H9 (cell line): ENCODE data around the gene NCBP1. TPM values are rescaled to one million over a fixed set of nuclear protein-coding genes. Genes with fewer than 3 reads are reported as not detected.

Source experiments
- DNase-seq: peaks from one replicate; pipeline ENCODE4 v3.0.0-alpha.2; 2017
- H2AFZ ChIP-seq: one replicate; pipeline ENCODE4 v1.6.1; 2013; ENCODE audit warnings: mild to moderate bottlenecking, low read length, control low read depth, moderate library complexity
- H2AK5ac ChIP-seq: 2 replicates; pipeline ENCODE4 v1.6.1; 2013; ENCODE audit warnings: low read length, control low read depth, mixed read lengths; ENCODE audit not compliant: insufficient read length
- H2BK120ac ChIP-seq: one replicate; pipeline ENCODE4 v1.6.1; 2013; ENCODE audit warnings: low read depth, mild to moderate bottlenecking, low read length, control low read depth, inconsistent platforms; ENCODE audit not compliant: poor library complexity, severe bottlenecking
- H2BK12ac ChIP-seq: 2 replicates; pipeline ENCODE4 v1.6.1; 2013; ENCODE audit warnings: low read length, control low read depth, mixed read lengths, low read depth; ENCODE audit not compliant: insufficient read length
- H2BK15ac ChIP-seq: 2 replicates; pipeline ENCODE4 v1.6.1; 2013; ENCODE audit warnings: low read depth, low read length, control low read depth
- H2BK20ac ChIP-seq: one replicate; pipeline ENCODE4 v1.6.1; 2013; ENCODE audit warnings: low read depth, mild to moderate bottlenecking, low read length, control low read depth, inconsistent platforms; ENCODE audit not compliant: poor library complexity, severe bottlenecking
- H2BK5ac ChIP-seq: 2 replicates; pipeline ENCODE4 v1.6.1; 2013; ENCODE audit warnings: low read length, control low read depth, mixed read lengths; ENCODE audit not compliant: insufficient read length
- H3K14ac ChIP-seq: 2 replicates; pipeline ENCODE4 v1.6.1; 2013; ENCODE audit warnings: low read length, control low read depth; ENCODE audit not compliant: insufficient read depth
- H3K18ac ChIP-seq: 2 replicates; pipeline ENCODE4 v1.6.1; 2013; ENCODE audit warnings: low read depth, mild to moderate bottlenecking, mixed read lengths, low read length, control low read depth; ENCODE audit not compliant: insufficient read length
- H3K23ac ChIP-seq: 2 replicates; pipeline ENCODE4 v1.6.1; 2013; ENCODE audit warnings: low read length, control low read depth, mixed read lengths, low read depth; ENCODE audit not compliant: insufficient read length
- H3K23me2 ChIP-seq: 2 replicates; pipeline ENCODE4 v1.6.1; 2013; ENCODE audit warnings: low read depth, mild to moderate bottlenecking, mixed read lengths, low read length, control low read depth; ENCODE audit not compliant: insufficient read length, poor library complexity, severe bottlenecking
- H3K27ac ChIP-seq: 2 replicates; pipeline ENCODE4 v1.5.1; 2013; ENCODE audit warnings: low read length, control low read depth, mixed read lengths, low read depth; ENCODE audit not compliant: insufficient read length
- H3K27me3 ChIP-seq: 2 replicates; pipeline ENCODE4 v1.6.1; 2013; ENCODE audit warnings: low read length, control low read depth, inconsistent platforms; ENCODE audit not compliant: insufficient read depth
- H3K4ac ChIP-seq: 2 replicates; pipeline ENCODE4 v1.6.1; 2013; ENCODE audit warnings: low read depth, mild to moderate bottlenecking, control low read depth, inconsistent platforms, low read length, moderate library complexity
- H3K4me1 ChIP-seq: 2 replicates; pipeline ENCODE4 v1.6.1; 2013; ENCODE audit warnings: low read length, control low read depth, inconsistent platforms; ENCODE audit not compliant: insufficient read depth
- H3K4me2 ChIP-seq: 2 replicates; pipeline ENCODE4 v1.6.1; 2013; ENCODE audit warnings: low read length, control low read depth, mixed read lengths; ENCODE audit not compliant: insufficient read length, insufficient read depth
- H3K56ac ChIP-seq: 2 replicates; pipeline ENCODE4 v1.6.1; 2013; ENCODE audit warnings: low read depth, mild to moderate bottlenecking, mixed read lengths, low read length, control low read depth; ENCODE audit not compliant: insufficient read length
- H3K79me1 ChIP-seq: 2 replicates; pipeline ENCODE4 v1.6.1; 2013; ENCODE audit warnings: low read depth, mild to moderate bottlenecking, moderate library complexity, low read length, control low read depth, inconsistent platforms; ENCODE audit not compliant: insufficient read depth, poor library complexity, severe bottlenecking
- H3K79me2 ChIP-seq: 2 replicates; pipeline ENCODE4 v1.6.1; 2013; ENCODE audit warnings: low read length, control low read depth, inconsistent platforms; ENCODE audit not compliant: insufficient read depth
- H3K9ac ChIP-seq: 2 replicates; pipeline ENCODE4 v1.6.1; 2013; ENCODE audit warnings: low read length, control low read depth, mixed read lengths; ENCODE audit not compliant: insufficient read length; ENCODE audit errors: extremely low read depth
- H3K9me3 ChIP-seq: one replicate; pipeline ENCODE4 v1.6.1; 2013; ENCODE audit warnings: low read depth, low read length, inconsistent platforms; ENCODE audit not compliant: control insufficient read depth
- H3T11ph ChIP-seq: one replicate; pipeline ENCODE4 v1.6.1; 2013; ENCODE audit warnings: mild to moderate bottlenecking, low read length, control low read depth, inconsistent platforms
- H4K20me1 ChIP-seq: one replicate; pipeline ENCODE4 v1.6.1; 2013; ENCODE audit not compliant: control insufficient read depth, insufficient read length, insufficient read depth
- H4K5ac ChIP-seq: 2 replicates; pipeline ENCODE4 v1.6.1; 2013; ENCODE audit warnings: low read depth, mild to moderate bottlenecking, mixed read lengths, low read length, control low read depth; ENCODE audit not compliant: insufficient read length
- H4K8ac ChIP-seq: replicated peaks from 2 replicates; pipeline ENCODE4 v1.6.1; 2013; ENCODE audit warnings: low read length, control low read depth, mixed read lengths, low read depth; ENCODE audit not compliant: insufficient read length
- H4K91ac ChIP-seq: 2 replicates; pipeline ENCODE4 v1.6.1; 2013; ENCODE audit warnings: low read depth, mild to moderate bottlenecking, moderate library complexity, mixed read lengths, low read length, control low read depth; ENCODE audit not compliant: insufficient read length
- H3K27ac Mint-ChIP-seq, 3 experiments: 2 replicates in 2 of 3; 3 replicates in 1 of 3; pipeline ENCODE4 v1.8.0; 2020 to 2021; ENCODE audit warnings: mixed read lengths in 3 of 3, mild to moderate bottlenecking in 1 of 3, moderate library complexity in 1 of 3
- H3K27me3 Mint-ChIP-seq: 2 replicates; pipeline ENCODE4 v1.8.0; 2021; ENCODE audit warnings: low read depth, mild to moderate bottlenecking, moderate library complexity, mixed read lengths
- H3K36me3 Mint-ChIP-seq, 3 experiments: 2 replicates in 2 of 3; 3 replicates in 1 of 3; pipeline ENCODE4 v1.8.0; 2020 to 2021; ENCODE audit warnings: low read depth in 3 of 3, mixed read lengths in 3 of 3; ENCODE audit not compliant: insufficient read depth in 1 of 3
- H3K4me1 Mint-ChIP-seq, 2 experiments: 2 replicates each; pipeline ENCODE4 v1.8.0; 2020; ENCODE audit warnings: mixed read lengths in 2 of 2
- H3K4me3 Mint-ChIP-seq, 2 experiments: 2 replicates in 1 of 2; 3 replicates in 1 of 2; pipeline ENCODE4 v1.8.0; 2020 to 2021; ENCODE audit warnings: mild to moderate bottlenecking in 2 of 2, mixed read lengths in 2 of 2, moderate library complexity in 1 of 2
- H3K9me3 Mint-ChIP-seq, 2 experiments: 2 replicates in 1 of 2; 3 replicates in 1 of 2; pipeline ENCODE4 v1.8.0; 2020; ENCODE audit warnings: mild to moderate bottlenecking in 2 of 2, mixed read lengths in 2 of 2, moderate library complexity in 1 of 2
- WGBS: extraction: QIAGEN DNeasy Blood & Tissue Kit; methylation state at CpG from one replicate; pipeline ENCODE4 v1.1.7; 2013; ENCODE audit warnings: missing lambda C conversion rate, low lambda C conversion rate, mixed read lengths; ENCODE audit not compliant: insufficient read length; ENCODE audit errors: extremely low coverage; 5-methylcytosine and 5-hydroxymethylcytosine counted together
- total RNA-seq: library from RNA; stranded (reverse); gene quantifications from 2 replicates; pipeline ENCODE4 v1.2.1, GENCODE V29; 2021
- TF ChIP-seq, protein P1 (sequence below): fragments of 200-600 bp; sonication (generic); conservative IDR thresholded peaks from 3 replicates; pipeline ENCODE4 v1.8.0; 2021; ENCODE audit warnings: antibody characterized with exemption, mild to moderate bottlenecking

Gene NCBP1
- total RNA-seq, 1 experiment from 2014 or later, result 55.7 TPM

DNA sequence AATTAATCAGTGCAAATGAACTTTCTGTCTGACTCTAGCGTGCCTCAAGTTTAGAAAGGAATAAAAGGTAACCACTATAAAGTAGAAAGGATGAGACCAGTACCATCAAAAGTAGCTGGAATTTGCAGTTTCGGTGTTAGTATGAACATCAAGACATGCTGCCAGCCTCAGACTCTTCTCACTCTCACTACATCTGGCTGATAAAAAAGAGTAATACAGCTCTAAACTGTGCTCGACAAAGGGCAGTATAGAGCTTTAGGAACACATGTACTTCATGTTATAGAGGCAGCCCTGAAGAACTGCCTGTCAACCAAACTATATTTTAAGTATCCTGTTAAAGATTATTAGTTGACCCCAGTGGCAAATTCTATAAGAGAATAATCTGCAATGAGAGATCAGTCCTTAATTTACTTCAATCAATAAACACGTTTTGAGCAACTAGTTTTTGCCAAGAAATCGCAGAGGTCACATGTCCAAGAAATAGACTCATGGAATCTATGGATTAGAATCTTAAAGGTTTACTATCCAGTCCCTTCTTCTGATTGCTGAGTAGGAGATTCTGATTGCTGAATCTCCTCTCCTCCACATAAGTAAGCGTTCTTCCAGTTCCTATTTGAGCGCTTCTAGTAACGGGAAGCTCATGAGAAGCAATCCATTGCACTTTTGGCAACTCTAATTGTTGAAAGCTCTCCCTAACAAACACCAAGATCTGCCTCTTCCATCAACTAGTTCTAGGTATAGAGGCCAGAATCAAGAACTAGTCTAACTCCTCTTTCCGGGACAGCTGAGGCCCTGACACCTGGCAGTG lies 62.6 kb downstream of the NCBP1 start:
- Histone ChIP-seq H4K5ac (no peak overlapping the region), H3K23ac (no peak overlapping the region), H3K23me2 (peaks cover 5% of the 10 kb centered on the region), H4K8ac (no peak overlapping the region), H2AK5ac (no peak overlapping the region), H2BK120ac (no peak overlapping the region), H3T11ph (no peak overlapping the region), H4K20me1 (no peaks in the 10 kb centered on the region), H3K79me1 (no peaks in the 10 kb centered on the region), H2BK5ac (no peak overlapping the region), H3K14ac (no peak overlapping the region), H2BK12ac (no peak overlapping the region), H3K18ac (no peak overlapping the region), H3K4me2 (peak overlapping the region; percentile 96), H2BK15ac (no peak overlapping the region), H4K91ac (no peak overlapping the region), H2AFZ (no peak overlapping the region), H3K56ac (no peak overlapping the region), H3K9me3 (no peaks in the 10 kb centered on the region), H2BK20ac (no peak overlapping the region), H3K79me2 (no peaks in the 10 kb centered on the region), H3K27ac (no peak overlapping the region), H3K9ac (peak overlapping the region; percentile 58), H3K4ac (no peak overlapping the region), H3K27me3 (no peaks in the 10 kb centered on the region; the same call in 1 of the 2 replicates), H3K4me1 (no peaks in the 10 kb centered on the region)
- H3K9me3 Mint-ChIP-seq, result no peaks in the 10 kb centered on the region
- H3K36me3 Mint-ChIP-seq, result peaks cover 0 to 4% (median 0%) of the 10 kb centered on the region in 3 experiments; a peak in 2 of 7 replicates
- H3K4me1 Mint-ChIP-seq, result peaks cover 16 to 20% of the 10 kb centered on the region in 2 experiments
- peaks cover 32% of the 10 kb centered on the region for H3K27me3 Mint-ChIP-seq
- no peak overlapping the region for H3K27ac Mint-ChIP-seq
- TF ChIP-seq, protein P1, sequence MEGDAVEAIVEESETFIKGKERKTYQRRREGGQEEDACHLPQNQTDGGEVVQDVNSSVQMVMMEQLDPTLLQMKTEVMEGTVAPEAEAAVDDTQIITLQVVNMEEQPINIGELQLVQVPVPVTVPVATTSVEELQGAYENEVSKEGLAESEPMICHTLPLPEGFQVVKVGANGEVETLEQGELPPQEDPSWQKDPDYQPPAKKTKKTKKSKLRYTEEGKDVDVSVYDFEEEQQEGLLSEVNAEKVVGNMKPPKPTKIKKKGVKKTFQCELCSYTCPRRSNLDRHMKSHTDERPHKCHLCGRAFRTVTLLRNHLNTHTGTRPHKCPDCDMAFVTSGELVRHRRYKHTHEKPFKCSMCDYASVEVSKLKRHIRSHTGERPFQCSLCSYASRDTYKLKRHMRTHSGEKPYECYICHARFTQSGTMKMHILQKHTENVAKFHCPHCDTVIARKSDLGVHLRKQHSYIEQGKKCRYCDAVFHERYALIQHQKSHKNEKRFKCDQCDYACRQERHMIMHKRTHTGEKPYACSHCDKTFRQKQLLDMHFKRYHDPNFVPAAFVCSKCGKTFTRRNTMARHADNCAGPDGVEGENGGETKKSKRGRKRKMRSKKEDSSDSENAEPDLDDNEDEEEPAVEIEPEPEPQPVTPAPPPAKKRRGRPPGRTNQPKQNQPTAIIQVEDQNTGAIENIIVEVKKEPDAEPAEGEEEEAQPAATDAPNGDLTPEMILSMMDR, result no peak
- peak overlapping the region; percentile 81 to 84 for H3K4me3 Mint-ChIP-seq
- DNase-seq, result no peak
- no CpG with 5 or more reads among the region's 9 CpGs for WGBS
